Subcutaneous adipose tissue (tissue), 4 donors: Measurements from ENCODE around the gene CAVIN2. TPM values are rescaled to one million over a fixed set of nuclear protein-coding genes. Genes with fewer than 3 reads are reported as not detected.

Experiments
- total RNA-seq, 4 donors: library from RNA; depleted of rRNA; stranded (reverse); fragments of >200 nt; gene quantifications; one replicate each; pipeline ENCODE4 v1.1.0, GENCODE V29; 2016
- TF ChIP-seq, protein P1 (sequence below): fragments of 450-650 bp; IDR thresholded peaks from one replicate; pipeline ENCODE4 v1.5.1; 2016; ENCODE audit warnings: low read depth, mild to moderate bottlenecking, control low read depth, antibody characterized with exemption, moderate library complexity

Gene CAVIN2
- total RNA-seq, 4 donors from 2014 or later, result 21.9 to 120 (median 62.2) TPM

DNA sequence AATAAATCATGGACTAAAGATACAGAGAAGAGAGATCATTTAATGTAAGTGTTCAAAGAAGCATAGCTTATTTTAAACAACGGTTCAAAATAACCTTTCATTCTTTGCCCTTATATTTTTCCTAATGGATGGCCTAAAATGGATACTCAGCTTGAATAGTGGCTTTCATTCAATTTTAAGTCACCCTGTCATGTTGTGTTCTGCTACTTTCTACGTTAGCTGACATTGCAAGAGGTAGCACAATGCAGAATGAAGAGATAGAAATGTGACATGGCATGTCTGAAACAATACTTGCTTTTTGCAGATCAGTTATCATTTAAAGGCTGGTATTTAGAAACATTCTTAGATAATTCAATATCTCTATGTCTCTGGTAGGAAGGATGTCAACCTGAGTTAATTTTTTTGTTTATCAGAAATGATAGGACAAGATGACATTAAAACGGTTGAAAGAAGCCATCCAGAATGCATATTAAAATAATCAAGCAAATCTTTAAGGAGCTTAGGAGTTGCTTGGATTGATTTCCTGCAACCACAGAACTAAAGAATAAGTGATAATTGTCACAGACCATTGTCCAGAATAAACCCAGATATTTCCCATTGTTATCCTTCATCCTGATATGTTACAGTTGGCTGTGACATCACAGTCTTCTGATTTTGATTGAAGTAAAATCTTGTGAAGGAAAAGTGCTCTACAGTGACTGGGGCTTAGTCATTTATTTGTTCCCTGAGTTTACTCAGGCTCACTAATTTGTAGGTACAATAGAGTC lies 41.7 kb upstream of the CAVIN2 start:
- TF ChIP-seq, protein P1, sequence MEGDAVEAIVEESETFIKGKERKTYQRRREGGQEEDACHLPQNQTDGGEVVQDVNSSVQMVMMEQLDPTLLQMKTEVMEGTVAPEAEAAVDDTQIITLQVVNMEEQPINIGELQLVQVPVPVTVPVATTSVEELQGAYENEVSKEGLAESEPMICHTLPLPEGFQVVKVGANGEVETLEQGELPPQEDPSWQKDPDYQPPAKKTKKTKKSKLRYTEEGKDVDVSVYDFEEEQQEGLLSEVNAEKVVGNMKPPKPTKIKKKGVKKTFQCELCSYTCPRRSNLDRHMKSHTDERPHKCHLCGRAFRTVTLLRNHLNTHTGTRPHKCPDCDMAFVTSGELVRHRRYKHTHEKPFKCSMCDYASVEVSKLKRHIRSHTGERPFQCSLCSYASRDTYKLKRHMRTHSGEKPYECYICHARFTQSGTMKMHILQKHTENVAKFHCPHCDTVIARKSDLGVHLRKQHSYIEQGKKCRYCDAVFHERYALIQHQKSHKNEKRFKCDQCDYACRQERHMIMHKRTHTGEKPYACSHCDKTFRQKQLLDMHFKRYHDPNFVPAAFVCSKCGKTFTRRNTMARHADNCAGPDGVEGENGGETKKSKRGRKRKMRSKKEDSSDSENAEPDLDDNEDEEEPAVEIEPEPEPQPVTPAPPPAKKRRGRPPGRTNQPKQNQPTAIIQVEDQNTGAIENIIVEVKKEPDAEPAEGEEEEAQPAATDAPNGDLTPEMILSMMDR, result no peak

DNA sequence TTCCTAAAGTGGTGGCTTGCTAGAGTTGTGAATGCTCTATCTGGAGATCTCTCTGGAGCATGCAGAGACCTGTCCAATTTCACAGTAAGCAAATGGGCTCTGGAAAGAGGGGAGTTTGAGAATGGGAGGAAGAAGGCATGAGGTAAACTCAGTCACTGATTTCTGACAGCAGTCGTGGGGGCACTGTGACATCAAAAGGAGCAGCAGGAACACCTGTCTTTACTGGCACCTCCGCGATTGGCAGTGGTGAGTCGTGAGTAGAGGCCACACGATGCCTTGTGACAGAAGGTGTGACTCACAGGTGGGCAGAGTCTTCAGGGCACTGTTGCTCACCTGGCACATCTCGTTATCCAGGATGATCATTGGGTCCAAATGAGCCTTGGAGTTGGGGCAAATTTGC lies 38.8 kb upstream of the CAVIN2 start:
- TF ChIP-seq, protein P1, result no peak

DNA sequence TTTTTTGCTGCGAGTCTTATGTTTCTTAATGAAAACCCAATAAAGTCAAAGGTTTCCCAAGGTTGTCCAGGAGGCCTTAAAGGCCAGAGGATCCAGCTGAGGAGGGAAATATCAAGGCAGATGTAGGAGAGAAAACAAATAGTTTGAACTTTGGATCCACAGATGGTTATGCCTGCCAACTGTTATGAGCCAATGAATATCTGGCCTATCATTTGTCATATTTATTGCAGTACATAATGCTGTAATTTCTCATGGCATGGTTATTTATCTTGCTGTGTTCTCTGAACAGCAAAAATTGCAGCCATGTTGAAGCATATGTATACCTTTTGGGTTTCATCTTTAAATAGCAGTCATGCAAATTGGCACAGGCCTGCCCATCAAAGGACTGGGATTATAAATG lies 38.2 kb upstream of the CAVIN2 start:
- TF ChIP-seq, protein P1, result no peak

DNA sequence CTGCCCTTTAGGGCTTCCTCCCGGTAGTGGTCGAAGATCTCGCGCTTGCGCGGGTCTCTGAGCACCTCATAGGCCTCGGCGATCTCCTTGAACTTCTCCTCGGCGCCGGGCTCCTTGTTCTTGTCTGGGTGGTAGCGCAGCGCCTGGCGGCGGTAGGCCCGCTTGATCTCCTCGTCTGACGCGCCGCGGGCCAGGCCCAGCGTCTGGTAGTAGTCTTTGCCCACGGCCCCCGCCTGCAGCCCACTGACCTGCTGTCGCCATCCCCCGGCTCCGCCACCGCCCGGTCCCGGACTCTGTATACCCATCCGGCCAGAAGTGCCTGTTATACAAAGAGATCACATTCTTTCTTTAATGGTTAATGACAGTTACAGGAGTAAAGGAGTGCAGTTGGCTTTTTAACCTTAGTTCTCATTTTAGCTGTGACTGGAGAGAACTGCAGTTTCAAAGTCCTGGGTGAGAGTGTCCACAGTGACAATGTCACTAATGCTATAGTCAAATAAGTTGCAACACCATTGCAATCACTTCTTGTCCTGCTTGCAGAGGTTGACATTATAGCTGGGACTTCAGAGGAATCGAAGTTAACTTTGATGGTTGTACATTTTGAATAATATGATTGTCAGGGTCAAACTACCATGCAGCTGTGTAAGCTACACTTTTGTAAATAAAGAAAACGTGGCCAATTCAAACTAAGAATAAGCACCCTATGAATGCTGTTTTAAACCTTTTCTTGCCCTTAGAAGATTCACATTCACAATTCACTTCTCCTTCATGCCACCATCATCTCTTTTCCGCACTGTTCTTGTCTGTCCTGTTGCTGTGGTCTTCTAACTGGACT lies 35.3 kb upstream of the CAVIN2 start:
- TF ChIP-seq, protein P1, result no peak

DNA sequence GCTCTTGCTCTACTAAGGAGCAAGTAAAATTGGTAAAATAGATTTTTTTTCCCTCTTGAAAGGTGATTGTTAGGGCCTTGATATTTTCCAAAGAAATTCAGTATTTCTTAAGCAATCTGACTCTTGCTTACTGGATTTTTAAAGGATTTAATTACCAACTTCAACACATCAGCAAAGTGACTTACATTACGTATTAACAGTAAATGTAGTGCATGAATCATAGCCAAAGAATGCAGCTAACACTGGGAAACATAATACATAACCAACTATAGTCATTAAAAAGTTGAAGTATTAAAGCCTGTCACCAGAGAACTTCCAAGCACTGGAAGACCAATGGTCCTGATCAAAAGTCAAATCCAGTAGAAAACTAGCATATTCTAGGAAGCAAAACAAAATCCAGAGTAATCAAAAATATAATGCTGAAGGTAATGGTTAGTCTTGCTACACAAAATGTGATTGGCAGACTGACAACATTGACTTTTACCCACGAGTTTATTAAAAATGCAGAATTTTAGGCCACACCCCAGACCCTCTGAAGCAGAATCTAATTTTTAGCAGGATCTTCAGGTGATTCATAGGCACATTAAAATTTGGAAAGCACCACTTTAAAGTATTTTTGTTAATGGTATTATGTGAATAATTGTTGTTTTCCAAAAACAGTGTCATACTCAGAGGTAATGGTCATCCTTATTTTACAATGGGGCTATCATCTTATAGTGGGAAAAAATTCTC lies 31.8 kb upstream of the CAVIN2 start:
- TF ChIP-seq, protein P1, result no peak

DNA sequence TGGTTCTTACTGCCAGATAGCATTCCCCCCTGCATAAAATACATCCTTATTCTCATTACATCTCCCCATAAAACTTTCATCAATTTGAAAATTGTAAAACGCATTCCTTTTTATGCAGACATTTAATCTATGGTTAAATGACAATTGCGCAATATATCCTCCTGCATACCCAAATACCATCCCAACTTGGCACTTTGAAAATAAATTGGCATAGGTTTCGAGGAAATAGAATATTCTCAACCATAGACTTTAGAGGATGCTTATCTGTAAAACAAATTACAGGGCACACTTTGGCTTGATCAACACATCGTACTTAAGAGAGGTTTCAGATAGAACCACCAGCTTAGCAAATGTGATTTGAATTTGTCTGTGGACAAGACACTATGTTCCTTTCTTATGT lies 31.0 kb upstream of the CAVIN2 start:
- TF ChIP-seq, protein P1, result no peak

DNA sequence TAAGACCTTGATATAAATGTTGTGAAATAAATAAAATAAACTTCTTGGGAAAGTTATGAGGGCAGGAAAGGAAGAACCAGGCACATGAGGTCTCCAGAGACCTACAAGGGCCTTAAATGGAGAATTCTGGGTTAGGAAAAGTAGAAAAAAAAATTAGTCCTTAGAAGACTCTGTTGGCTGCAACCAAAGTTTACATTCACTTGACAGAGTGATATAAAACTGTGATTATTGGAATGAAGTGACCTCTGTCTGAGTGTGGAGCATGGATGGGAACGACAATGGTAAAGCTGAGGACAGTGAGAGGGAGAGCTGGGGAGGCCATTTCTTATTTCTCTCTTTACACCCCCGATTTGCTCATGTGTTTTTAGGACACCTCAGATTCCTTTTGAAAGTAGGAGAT lies 29.0 kb upstream of the CAVIN2 start:
- TF ChIP-seq, protein P1, result no peak
